Lower leg skin (tissue), 4 donors: ENCODE data around the gene RTN4RL1. TPM values are rescaled to one million over a fixed set of nuclear protein-coding genes. Genes with fewer than 3 reads are reported as not detected.
"Not testable (repeated sequence)": the region's sequence is repeated elsewhere in the genome, so short reads cannot be mapped to it uniquely, and the experiment has no call there.

Experiments used
- DNase-seq, 2 donors: peaks; one replicate each; pipeline ENCODE4 v3.0.0-alpha.2; 2019; ENCODE audit warnings: low spot score in 2 of 2
- H3K4me3 ChIP-seq: fragments of 200-600 bp; sonication (generic); 2 replicates; pipeline ENCODE4 v1.5.1; 2017; ENCODE audit warnings: mild to moderate bottlenecking, low read depth; ENCODE audit not compliant: poor library complexity, severe bottlenecking
- CTCF ChIP-seq, 3 donors: fragments of 450-650 bp; IDR thresholded peaks; one replicate each; pipeline ENCODE4 v1.5.1; 2016; ENCODE audit warnings: antibody characterized with exemption in 3 of 3, mild to moderate bottlenecking in 3 of 3, moderate library complexity in 2 of 3
- POLR2A ChIP-seq, 2 donors: fragments of 450-650 bp; IDR thresholded peaks; one replicate each; pipeline ENCODE4 v1.6.1; 2016 to 2017; ENCODE audit warnings: antibody characterized with exemption in 2 of 2, mild to moderate bottlenecking in 1 of 2, moderate library complexity in 1 of 2
- WGBS, 2 donors: methylation state at CpG; one replicate each; pipeline ENCODE4 v1.1.5; 2018; 5-methylcytosine and 5-hydroxymethylcytosine counted together
- intact Hi-C: fragments of 100-400 bp; cut with DNase I; formaldehyde crosslinking; loops from one replicate; pipeline ENCODE4 v1.15.0; 2023; ENCODE audit warnings: low total_unique reads
- total RNA-seq, 4 donors: library from RNA; depleted of rRNA; stranded (reverse); fragments of >200 nt; gene quantifications; one replicate each; pipeline ENCODE4 v1.1.0, GENCODE V29; 2016

Gene RTN4RL1
- total RNA-seq, 4 donors from 2014 or later = 19.1 to 31.5 (median 27.6) TPM

GRCh38 chr17:1986783-1987451 lies 38.2 kb downstream of the RTN4RL1 start:
- 61 to 80% methylated on average over 18 of the region's 18 CpGs for WGBS, 2 donors
- intact Hi-C loops = no loop called here
- no peak overlapping the region for H3K4me3 ChIP-seq
- no peak for TF ChIP-seq CTCF (IDR thresholded peaks at IDR 0.05)
- TF ChIP-seq POLR2A (IDR thresholded peaks at IDR 0.05) = no peak
- DNase-seq = no peak

- intact Hi-C loops = no loop called here
- H3K4me3 ChIP-seq = no peak overlapping the region
- TF ChIP-seq POLR2A (IDR thresholded peaks at IDR 0.05) = no peak
- no peak for TF ChIP-seq CTCF (IDR thresholded peaks at IDR 0.05)
- DNase-seq = no peak
- 73 to 84% methylated on average over 4 of the region's 4 CpGs for WGBS, 2 donors
These were observed 39.4 kb downstream of the RTN4RL1 start for GRCh38 chr17:1985686-1986085.

GRCh38 chr17:1985093-1985492 lies 40.0 kb downstream of the RTN4RL1 start:
- H3K4me3 ChIP-seq = no peak overlapping the region
- DNase-seq = no peak
- WGBS, 2 donors = 67 to 70% methylated on average over 4 of the region's 4 CpGs
- intact Hi-C loops = no loop called here
- TF ChIP-seq POLR2A (IDR thresholded peaks at IDR 0.05) (no peak), CTCF (IDR thresholded peaks at IDR 0.05) (no peak)

- WGBS, 2 donors = 90% methylated on average over 12 to 13 of the region's 13 CpGs
- intact Hi-C loops, DNase-seq, H3K4me3 ChIP-seq: not testable (repeated sequence)
These were observed 42.3 kb downstream of the RTN4RL1 start for GRCh38 chr17:1982793-1983366.

- no peak for DNase-seq
- TF ChIP-seq CTCF (IDR thresholded peaks at IDR 0.05) (no peak), POLR2A (IDR thresholded peaks at IDR 0.05) (no peak)
- 87 to 91% methylated on average over 8 of the region's 8 CpGs for WGBS, 2 donors
- H3K4me3 ChIP-seq = no peak overlapping the region
- intact Hi-C loops = no loop called here
These were observed 44.4 kb downstream of the RTN4RL1 start for GRCh38 chr17:1980665-1981250.

GRCh38 chr17:1979182-1979985 lies 45.8 kb downstream of the RTN4RL1 start:
- intact Hi-C loops = no loop called here
- TF ChIP-seq CTCF (IDR thresholded peaks at IDR 0.05) = no peak
- TF ChIP-seq POLR2A (IDR thresholded peaks at IDR 0.05) = no peak
- DNase-seq = no peak
- no peak overlapping the region for H3K4me3 ChIP-seq
- 77 to 83% methylated on average over 11 of the region's 11 CpGs for WGBS, 2 donors
